Measurements from ENCODE around the gene FHOD3.

Gene FHOD3

DNA sequence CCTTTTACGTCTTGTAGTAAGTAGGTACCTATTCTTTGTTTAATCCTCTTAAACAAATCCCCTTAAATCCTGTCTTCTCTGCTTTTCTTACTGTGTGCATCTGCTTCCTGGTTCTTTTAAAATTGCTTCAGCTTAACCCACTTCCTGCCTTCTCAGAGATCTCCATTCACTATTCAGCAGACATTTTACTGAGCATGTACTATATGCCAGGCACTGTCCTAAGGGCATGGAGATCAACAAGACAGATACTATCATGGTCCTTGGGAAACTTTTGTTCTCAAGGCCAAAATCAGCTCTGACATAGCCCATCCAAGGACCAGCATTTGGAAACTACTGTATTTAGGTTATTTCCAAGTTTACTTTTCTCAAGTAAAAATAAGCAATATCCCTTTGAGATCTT is 303.8 kb downstream of the FHOD3 start:
- no peak for FAIRE-seq

DNA sequence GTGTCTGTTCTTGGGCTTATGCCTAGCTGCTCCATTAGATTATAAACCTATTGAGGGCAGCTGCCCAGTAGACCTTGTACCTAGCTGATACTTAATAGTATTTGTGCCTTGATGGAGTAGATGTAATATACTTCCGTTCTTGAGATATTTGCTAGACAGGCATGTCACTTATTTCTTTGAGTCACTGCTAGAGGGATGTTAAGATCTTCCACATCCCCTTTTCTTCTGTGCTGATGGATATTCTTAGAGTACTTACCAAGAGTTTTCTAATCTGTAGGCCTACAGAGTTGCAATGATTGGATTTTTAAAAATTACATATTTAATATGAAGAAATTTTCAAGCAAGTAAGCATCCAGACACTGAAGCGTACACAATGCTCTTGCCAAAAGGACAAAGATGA is 304.6 kb downstream of the FHOD3 start:
- no peak for FAIRE-seq

DNA sequence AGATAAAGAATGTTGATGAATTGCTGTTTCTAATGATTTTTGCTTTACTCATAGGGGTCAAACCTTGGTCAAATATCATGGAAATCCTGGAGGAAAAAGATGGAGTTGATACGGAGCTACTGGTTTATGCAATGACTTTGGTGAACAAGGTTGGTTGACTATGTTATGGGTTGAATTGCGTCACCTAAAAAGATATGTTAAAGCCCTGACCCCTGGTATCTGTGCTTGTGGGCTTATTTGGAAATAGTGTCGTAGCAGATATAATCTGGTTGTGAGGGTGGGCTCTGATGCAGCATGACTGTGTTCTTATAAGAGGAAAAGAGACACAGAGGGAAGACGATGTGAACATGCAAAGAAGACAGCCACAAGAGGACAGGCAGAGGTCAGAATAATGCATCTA is 305.1 kb downstream of the FHOD3 start:
- no peak for FAIRE-seq

DNA sequence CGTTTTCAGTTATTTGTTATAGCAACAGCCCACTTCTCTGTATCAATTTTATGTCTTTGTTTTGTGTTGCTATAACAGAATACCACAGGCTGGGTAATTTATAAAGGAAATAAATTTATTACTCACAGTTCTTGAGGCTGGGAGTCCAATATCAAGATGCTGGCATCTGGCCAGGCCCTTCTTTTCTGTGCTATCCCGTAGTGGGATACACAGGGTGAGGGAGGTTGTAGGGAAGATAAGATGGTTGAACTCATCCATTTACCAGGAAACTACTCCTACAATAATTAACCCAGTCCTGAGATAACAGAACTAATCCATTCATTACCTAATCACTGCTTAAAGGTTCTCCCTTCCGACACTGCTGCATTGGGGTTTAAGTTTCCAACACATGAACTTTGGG is 310.6 kb downstream of the FHOD3 start:
- no peak for FAIRE-seq

DNA sequence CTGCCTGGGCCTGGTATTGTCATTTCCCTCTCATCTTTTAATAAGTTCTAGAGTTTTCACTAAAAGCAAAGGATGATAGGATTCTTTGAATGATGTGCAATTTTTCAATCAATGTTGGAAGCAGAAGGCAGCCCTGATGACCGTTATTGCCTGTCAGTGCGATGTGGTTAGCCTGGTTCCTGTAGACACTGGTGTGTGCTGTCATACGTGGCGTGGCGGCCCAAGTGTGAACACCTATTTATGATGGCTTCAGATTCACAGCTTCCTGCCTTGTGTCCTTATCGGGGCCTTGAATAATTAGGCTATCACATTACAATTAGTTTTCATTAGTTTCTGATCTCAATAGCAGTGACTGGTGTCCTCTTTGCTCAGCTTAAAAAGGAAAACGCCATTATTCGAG is 312.7 kb downstream of the FHOD3 start:
- no peak for FAIRE-seq

DNA sequence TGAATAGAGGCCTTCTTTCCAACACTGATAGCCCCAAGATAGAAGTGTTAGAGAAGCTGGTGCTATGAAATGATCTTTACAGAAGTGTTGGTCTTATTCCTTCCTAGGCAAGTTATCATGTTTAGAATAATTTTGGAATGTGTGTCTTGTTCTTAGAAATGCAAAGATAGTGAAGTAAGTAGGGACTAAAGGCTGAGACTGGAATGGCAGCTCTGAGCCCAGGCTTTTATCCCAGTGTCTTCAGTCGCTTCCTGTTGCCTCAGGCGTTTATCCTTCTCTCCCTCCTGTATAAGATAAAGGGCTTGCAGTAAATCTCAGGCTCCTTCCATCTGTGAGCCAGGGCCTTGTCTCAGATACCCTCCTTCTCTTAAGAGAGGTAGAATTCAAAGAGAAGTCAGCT is 313.1 kb downstream of the FHOD3 start:
- FAIRE-seq: no peak

DNA sequence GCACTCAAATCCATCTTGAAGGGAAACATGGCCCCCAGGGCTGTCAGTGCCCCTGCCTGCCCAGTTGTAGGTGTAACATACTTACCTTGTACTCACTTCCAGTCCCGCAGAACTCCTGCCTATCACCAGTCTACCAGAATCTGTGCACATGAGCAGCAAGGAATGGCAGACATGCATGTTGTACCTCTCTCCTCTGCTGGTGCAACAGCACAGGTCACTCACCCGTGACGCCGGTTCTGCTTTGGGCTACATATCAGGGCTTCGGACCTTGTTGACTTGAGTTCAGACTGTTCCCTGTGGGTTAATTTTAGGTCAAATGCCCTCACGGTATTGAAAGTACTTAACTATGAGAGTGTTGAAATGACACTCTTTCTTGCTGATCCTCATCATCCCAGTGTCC is 315.6 kb downstream of the FHOD3 start:
- no peak for FAIRE-seq

DNA sequence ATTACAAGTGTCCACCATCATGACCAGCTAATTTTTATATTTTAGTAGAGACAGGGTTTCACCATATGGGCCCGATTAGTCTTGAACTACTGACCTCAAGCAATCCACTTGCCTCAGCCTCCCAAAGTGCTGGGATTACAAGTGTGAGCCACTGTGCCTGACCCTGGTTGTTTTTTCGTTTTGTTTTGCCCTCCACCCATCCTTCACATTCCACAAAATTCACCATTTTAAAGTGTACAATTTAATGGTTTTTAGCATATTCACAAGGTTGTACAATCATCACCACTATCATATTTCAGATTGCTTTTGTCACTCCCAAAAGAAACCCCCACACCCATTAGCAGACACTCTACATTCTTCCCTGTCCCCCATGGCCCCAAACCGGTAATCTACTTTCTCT is 316.3 kb downstream of the FHOD3 start:
- no peak for FAIRE-seq

DNA sequence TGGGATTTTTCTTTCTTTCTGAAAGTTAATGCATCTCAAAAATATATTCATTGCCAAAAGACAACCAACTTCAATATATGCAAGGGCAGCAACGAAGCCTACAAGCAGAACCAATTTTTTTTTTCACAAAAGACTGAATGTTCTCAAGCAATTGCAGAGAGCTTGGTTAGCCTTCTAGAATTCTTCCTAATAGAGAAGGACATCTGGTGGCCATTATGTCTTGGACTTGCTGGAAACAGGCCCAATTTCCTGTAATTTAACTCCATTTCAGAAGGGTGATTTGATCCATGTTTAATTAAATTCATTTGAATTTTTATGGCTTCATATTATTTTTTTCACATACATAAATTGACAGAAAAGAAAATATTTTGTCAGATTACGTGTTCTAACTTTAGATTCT is 323.3 kb downstream of the FHOD3 start:
- FAIRE-seq: no peak

DNA sequence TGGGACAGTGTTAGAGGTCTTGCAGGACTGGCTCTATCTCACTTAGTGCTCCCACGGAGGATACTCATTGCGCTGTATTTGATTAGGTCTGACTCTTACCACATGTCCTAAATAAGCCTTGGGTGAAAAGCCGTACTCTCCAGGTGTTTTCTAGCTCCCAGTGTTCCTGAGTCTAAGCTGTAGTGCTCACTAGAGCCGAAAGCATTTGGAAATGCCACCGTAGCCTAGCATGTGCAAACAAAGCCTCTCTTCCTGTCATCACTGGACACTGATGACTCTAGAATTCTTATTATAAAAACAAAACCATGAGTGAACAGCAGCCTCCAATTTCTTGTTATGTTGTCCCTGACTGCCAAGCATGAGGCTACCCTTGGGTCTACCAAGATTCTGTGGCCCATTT is 325.1 kb downstream of the FHOD3 start:
- FAIRE-seq: no peak

DNA sequence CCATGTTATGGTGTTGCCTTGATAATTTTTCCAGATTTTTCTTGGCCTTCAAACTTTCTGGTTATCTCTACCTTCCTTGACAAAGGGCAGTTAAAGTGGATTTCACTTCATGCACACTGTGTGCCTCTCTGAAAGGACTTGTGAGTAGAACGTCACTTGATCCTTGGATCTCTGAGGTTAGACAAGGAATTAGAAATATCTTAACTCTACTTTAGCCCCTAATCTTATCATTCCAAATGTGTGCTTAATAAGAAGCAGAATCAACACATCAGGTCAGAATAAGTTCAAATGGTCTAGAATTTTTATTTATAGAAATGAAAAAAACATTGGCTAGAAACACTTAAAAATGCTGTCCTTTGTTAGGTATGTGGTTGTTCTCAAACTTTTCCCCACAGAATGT is 325.6 kb downstream of the FHOD3 start:
- FAIRE-seq: no peak

DNA sequence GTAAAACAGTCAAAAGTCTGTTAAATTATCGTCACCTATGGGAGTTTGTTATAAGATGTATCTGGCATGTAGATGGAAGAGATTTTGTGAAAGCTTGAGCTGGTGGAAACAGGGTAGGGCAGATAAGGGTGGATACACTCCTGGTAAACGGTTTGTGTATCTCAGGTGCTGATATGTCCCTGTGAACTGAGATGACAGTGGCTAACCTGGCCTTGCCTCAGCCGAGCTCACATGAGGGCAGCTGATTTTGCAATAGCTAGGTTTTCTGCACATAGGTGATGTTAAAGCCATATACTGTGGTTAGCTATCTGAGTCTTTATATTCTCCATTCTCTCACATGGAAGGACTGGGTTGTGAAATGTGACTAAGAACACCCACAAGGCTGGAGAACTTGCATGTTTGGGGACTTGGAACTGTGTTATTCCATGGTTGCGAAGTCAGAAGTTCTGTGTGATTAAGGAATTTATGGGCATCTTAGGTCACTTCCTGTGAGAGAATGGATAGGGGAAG is 326.2 kb downstream of the FHOD3 start:
- FAIRE-seq: no peak

DNA sequence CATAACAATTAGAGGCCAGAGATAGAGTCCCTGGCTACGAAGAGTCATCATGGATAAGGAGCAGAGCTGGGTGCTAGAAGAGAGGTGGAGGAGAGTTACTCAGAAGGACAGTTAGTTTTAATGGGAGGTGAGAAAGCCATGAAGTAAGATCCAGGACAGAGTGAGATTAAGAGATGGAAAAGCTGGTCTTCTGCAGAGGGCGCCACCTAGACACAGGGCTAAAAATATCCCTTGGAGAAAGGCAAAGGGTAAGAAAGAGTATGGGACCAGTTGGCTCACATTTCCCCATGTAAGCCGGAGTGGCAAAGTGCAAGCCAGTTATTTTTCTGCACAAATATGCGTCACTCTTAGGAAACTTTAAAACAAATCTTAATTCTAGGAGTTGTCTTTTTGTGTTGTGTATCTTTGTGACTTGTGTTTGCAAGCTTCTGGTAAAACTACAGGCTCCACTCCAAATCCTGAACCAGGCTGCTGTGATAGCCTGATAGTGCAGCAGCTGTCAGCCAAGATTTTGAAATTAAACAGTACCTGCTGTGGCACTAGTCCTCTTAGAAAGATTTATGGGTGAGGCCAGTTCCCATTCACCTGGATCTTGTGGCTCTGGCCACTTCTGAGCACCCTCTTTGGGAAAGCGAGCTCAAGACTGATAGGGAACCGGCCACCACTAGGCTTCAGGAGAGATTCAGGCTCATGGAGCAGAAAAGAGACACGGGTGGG is 327.1 kb downstream of the FHOD3 start:
- no peak for FAIRE-seq

DNA sequence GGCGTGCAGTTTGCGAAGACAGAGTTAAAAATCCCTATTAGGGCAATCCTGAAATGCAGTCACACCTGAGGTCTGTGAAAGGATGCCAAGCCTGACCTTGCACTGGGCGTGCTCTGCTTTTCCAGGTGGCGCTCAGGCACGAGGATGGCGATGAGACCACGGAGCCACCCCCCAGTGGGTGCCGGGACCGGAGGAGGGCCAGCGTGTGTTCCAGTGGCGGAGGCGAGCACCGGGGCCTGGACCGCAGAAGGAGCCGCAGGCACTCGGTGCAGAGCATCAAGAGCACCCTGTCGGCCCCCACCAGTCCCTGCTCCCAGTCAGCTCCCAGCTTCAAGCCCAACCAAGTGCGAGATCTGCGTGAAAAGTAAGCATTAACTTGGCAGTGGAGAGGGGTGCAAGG is 327.9 kb downstream of the FHOD3 start:
- no peak for FAIRE-seq

DNA sequence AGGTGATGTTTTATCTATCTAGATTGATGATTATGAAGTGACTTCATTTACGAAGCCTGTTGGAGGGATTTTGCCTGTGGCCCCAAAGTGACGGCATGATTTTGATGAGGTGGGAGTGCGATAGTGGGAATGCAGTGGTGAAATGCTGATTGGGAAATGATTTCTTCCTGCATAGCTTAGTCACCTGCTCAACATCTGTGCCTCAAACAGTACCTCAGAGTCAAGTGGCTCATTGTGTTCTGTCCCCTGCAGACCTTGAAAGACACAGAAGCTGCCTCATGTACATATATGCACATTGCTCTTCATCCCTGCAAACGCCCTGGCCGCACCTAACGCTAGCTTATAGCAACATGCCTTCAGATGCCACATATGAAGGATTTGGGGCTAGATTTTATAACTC is 330.1 kb downstream of the FHOD3 start:
- no peak for FAIRE-seq

DNA sequence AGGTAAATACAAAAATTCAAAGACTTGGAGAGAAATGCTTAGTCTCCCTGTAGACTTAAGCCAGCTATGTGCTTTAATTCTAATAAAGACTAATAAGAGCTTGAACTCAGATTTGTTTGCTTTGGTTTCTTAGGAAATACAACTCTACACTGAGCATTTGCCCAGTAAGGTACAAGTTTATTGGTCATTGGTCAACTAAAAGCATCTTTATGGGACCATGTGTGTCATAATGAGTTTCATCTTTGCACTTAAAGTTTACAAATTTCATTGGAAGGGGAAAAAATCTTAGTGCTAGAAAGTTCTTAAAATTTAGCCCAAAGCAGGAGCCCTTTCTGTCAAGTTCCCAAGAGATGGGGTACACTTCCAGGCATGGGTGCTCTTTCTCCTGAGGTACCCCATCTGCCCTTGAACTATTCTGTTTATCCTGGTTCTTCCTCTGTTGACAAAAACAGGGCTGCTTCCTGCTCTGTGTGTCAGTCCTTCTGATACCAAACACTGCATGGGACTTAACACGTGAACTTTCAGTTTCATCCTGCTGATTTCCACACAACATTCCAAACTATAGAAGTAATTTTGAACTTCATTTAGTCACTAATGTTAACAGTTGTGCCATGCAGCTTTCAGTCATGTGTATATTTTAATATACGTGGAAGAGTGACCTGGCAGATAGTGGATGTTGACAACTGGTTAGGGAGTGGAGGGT is 331.1 kb downstream of the FHOD3 start:
- FAIRE-seq: no peak

DNA sequence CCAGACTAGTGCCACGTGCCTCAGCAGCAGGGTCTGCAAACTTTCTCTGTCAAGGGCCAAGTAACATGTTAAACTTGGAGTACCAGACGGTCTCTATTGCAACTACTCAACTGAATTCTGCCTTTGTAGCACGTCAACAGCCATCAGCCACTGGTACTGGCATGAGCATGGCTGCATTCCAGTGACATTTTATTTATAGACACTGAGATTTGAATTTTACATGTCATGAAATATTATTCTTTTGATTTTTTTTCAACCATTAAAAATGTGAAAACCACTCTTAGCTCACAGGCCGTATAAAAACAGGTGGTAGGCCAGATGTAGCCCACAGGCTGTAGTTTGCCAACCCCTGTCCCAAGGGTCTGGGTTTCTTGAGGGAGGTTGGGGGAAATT is 331.6 kb downstream of the FHOD3 start:
- FAIRE-seq: no peak

DNA sequence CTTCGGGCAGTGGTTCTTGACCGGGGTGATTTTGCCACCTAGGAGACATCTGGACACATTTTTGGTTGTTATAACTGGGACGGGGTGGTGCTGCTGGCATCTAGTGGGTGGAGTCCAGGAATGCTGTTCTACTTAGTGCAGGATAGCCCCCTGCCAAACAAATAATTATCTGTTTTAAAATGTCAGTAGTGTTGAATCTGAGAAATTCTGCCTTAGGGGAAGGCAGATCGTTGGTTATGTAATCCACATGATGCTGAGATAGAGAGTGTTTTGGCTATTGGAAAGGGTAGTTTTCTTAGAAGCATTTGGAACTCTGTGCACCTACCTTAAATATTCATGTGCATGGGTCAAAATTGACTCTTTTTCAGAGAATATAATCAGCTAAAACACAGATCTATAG is 332.3 kb downstream of the FHOD3 start:
- FAIRE-seq: no peak

DNA sequence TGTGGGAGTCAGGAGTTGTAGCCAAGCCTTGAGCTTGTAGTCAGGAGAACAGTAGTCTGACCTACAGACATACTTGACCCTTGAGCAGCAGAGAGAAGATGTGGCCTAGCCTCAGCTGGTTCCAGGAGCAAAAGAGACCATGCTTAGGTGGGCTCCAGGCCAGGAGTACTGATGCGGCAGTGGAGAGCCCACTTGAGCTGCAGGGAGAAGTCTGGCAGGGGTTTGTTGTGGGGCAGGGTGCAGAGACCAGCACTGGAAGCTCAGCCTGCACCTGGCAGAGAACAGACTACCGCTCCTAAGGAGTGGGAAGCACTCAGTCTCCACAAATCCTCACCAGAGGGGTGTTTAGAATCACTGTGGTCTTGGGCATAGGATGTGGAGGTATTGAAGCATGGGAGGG is 333.4 kb downstream of the FHOD3 start:
- no peak for FAIRE-seq

DNA sequence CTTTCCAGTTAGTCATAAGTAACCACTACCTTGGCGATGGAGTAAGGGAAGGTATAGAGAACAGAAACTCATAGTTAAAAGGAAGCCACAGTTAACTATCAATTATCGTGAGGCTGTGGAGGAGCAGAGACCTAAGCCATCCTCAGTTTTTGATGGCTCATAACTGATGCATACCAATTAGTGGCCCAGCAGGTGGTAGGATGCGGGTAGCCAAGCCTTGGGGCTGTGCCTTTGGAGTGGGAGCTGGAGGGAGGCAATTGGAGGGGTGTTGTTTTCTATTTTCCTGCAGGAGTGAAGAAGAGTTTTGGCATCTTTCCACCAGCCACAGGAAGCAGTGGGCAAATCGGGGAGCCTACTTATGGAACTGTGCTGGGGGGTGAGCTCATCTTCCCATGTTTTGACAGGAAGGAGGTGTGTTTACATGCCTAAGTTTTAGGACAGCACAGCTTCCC is 336.5 kb downstream of the FHOD3 start:
- FAIRE-seq: no peak

DNA sequence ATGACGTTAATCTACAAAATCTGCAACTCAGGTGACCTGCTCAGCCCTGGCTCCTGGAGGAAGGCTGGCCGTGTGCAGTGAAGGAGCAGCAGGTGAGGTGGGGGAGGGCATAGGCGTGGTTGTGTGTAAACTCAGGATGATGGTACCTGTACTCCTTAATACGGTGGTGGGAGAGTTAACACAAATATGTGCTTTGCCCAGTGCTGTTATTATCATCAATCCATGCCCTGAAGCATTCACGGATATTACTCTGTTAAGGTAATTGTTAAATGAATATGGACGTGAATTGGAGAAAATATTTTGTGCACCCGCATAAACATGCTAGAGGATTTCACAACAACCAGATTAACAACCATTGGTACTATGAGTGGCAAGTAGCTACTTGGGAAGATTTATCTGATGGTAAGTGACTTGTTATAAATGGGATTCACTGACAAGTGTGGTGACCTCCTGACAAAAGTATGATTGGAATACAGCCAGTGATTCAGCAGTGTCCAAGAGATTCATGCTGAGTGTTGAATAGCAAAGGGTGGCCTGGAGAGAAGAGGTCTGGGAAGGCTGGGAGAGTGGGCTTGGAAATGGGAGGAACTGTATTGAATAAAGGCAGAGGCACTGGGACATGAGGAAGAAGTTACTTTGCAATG is 337.2 kb downstream of the FHOD3 start:
- no peak for FAIRE-seq

DNA sequence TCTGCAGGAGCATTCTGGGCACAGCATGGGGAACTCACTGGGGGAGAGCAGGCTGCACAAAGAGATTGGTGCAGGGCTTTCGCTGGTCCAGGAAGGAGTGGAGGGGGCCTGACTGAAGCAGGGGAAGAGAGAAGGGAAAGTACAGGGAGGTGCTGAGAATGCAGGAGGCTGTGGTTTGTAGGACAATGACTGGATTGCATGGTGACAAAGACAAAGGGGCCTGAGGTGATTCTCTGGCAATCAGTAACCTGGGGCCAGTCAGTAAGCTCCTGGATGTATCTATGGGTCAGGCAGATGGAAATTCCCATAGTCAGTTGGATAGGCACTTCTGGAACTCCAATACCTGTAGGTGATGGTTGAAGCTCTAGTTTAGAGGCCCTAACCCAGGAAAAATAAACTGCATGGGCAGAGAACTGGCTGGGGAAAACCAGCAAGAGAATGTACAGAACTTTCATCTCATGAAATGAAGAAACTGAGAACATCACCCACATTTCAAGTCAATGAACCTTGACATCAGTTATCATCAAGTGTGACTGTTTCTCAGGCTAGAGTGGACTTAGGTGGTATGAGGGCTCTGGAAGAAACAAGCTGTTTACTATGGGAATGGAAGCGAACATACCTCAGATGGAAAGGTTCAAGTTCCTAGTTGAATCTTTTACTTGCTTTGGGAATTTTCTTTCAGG is 338.0 kb downstream of the FHOD3 start:
- FAIRE-seq: no peak

DNA sequence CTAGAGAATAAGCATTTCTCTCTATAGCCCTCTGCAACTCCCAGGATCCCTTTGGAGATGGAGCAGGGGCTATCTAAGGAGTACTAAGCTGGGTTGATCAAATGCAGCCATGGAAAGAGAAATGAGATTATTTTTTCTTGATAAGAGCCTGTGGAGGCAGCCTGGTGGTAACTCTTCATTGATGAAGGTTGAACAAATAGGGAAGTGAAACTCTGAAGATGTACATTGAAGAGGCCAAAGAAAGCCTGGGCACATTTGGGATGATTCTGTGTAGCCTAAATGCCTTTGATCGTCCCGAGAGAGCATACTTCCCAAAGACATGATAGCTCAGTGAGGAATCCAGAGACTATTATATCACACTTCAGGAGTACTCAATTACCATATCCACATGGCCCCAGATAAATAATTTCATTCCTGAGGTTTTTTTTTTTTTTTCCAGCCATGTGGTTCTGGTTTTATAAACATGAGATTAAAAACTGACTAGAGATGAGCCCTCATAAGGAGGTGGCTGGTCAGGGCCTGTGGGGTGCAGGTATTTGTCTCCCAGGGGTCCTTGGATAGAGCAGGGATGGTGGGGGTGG is 338.8 kb downstream of the FHOD3 start:
- FAIRE-seq: no peak
